GM12878 (cell line): ENCODE measurements around the gene SLU7. TPM values are rescaled to one million over a fixed set of nuclear protein-coding genes. Genes with fewer than 3 reads are reported as not detected.

Experiments used
- ATAC-seq: fragments of 200-7000 bp; cut with Tn5 transposase; 3 replicates; pipeline ENCODE4 v1.9.1; 2020; ENCODE audit warnings: mild to moderate bottlenecking, moderate library complexity
- BruUV-seq: library from RNA; stranded (reverse); fragments of 400-500 nt; replicated peaks from 2 replicates; lab custom pipeline; 2021; lab: Mats Ljungman, UMichigan
- CTCF ChIA-PET: fragments of 300-600 bp; sonication (Branson Sonifier 250); formaldehyde crosslinking; extraction: SDS; loops from one replicate; lab custom pipeline; 2021; ENCODE audit warnings: inconsistent platforms; lab: Yijun Ruan, JAX
- POLR2A ChIA-PET: fragments of 350-600 bp; formaldehyde crosslinking; extraction: SDS; loops from one replicate; lab custom pipeline; 2021; ENCODE audit warnings: inconsistent platforms; lab: Charles Lee
- RAD21 ChIA-PET: fragments of 300-600 bp; sonication (Branson Sonifier 250); formaldehyde crosslinking; loops from one replicate; lab custom pipeline; 2023; ENCODE audit warnings: antibody characterized with exemption; ENCODE audit not compliant: unreplicated experiment; lab: Charles Lee
- SMC1A ChIA-PET: fragments of 300-600 bp; sonication (Branson Sonifier 250); formaldehyde crosslinking; loops from one replicate; lab custom pipeline; 2023; ENCODE audit not compliant: unreplicated experiment, uncharacterized antibody; lab: Charles Lee
- DNase-seq: peaks from one replicate; pipeline ENCODE4 v3.0.0-alpha.2; 2011; ENCODE audit warnings: low read depth, low spot score
- FAIRE-seq: peaks from 3 replicates; lab custom pipeline; 2011; peaks lifted over from hg19 to GRCh38; lab: Jason Lieb, UNC
- H2AFZ ChIP-seq: 2 replicates; pipeline ENCODE4 v1.6.0; 2011; ENCODE audit warnings: low read depth, low read length, control low read depth; ENCODE audit not compliant: control insufficient read depth
- H3K27ac ChIP-seq: 2 replicates; pipeline ENCODE4 v1.5.1; 2011; ENCODE audit warnings: control low read depth; ENCODE audit not compliant: control insufficient read depth, insufficient read depth
- H3K27me3 ChIP-seq, 2 experiments: replicated peaks in 1 of 2; 2 replicates each; pipeline versions ENCODE4 v1.6.0 to v1.6.1; 2011; ENCODE audit warnings: low read length in 1 of 2; ENCODE audit not compliant: control insufficient read depth in 2 of 2, insufficient read depth in 2 of 2
- H3K36me3 ChIP-seq, 2 experiments: 2 replicates each; pipeline ENCODE4 v1.5.1; 2011; ENCODE audit warnings: low read length in 1 of 2; ENCODE audit not compliant: control insufficient read depth in 2 of 2, insufficient read depth in 2 of 2
- H3K4me1 ChIP-seq: 2 replicates; pipeline ENCODE4 v1.6.1; 2011; ENCODE audit warnings: mild to moderate bottlenecking, low read length, moderate library complexity, mixed read lengths; ENCODE audit not compliant: control insufficient read depth, insufficient read depth
- H3K4me2 ChIP-seq: 2 replicates; pipeline ENCODE4 v1.6.0; 2011; ENCODE audit warnings: control low read depth; ENCODE audit not compliant: control insufficient read depth, insufficient read depth
- H3K4me3 ChIP-seq: fragments of 200-600 bp; sonication (generic); 2 replicates; pipeline ENCODE4 v1.5.1; 2016
- H3K79me2 ChIP-seq: 2 replicates; pipeline ENCODE4 v1.6.0; 2011; ENCODE audit warnings: low read length; ENCODE audit not compliant: control insufficient read depth, insufficient read depth
- H3K9ac ChIP-seq: 2 replicates; pipeline ENCODE4 v1.8.0; 2011; ENCODE audit warnings: low read length, control low read depth, mixed read lengths; ENCODE audit not compliant: control insufficient read depth, insufficient read depth
- H3K9me3 ChIP-seq: replicated peaks from 3 replicates; pipeline ENCODE4 v1.5.1; 2011; ENCODE audit warnings: mild to moderate bottlenecking, low read length; ENCODE audit not compliant: control insufficient read depth, insufficient read depth
- H4K20me1 ChIP-seq: 2 replicates; pipeline ENCODE4 v1.6.0; 2011; ENCODE audit not compliant: control insufficient read depth, insufficient read depth
- BHLHE40 ChIP-seq, 2 experiments: fragments of 450-650 bp in 1 of 2; IDR thresholded peaks; 2 replicates each; pipeline ENCODE4 v1.6.1; 2011 to 2017; ENCODE audit warnings: low read depth in 2 of 2, borderline replicate concordance in 1 of 2, improper control_type of control experiment in 1 of 2, low read length in 1 of 2, mild to moderate bottlenecking in 1 of 2
- BRCA1 ChIP-seq: IDR thresholded peaks from 2 replicates; pipeline ENCODE4 v1.6.1; 2011; ENCODE audit warnings: low read depth, low read length, improper control_type of control experiment
- CBX3 ChIP-seq: fragments of 200-600 bp; sonication (generic); IDR thresholded peaks from 2 replicates; pipeline ENCODE4 v1.6.1; 2016; ENCODE audit warnings: low read depth, borderline replicate concordance
- GABPA ChIP-seq: IDR thresholded peaks from 2 replicates; pipeline ENCODE4 v1.6.1; 2014; ENCODE audit warnings: antibody characterized with exemption, low read depth, mild to moderate bottlenecking, inconsistent platforms
- MEF2A ChIP-seq: IDR thresholded peaks from 2 replicates; pipeline ENCODE4 v1.6.1; 2011; ENCODE audit warnings: low read depth, mild to moderate bottlenecking, low read length, moderate library complexity; ENCODE audit not compliant: insufficient read depth
- MXI1 ChIP-seq: fragments of 150-350 bp; IDR thresholded peaks from 2 replicates; pipeline ENCODE4 v1.6.1; 2011; ENCODE audit warnings: low read depth, mild to moderate bottlenecking, inconsistent platforms, low read length, improper control_type of control experiment
- MYB ChIP-seq: fragments of 150-350 bp; IDR thresholded peaks from 2 replicates; pipeline ENCODE4 v1.6.1; 2014; ENCODE audit warnings: mild to moderate bottlenecking, low read depth, low read length, borderline replicate concordance
- NFYB ChIP-seq: IDR thresholded peaks from 2 replicates; pipeline ENCODE4 v1.6.1; 2011; ENCODE audit warnings: low read depth, mild to moderate bottlenecking, low read length, improper control_type of control experiment, moderate library complexity; ENCODE audit not compliant: insufficient read depth
- POLR2A ChIP-seq: IDR thresholded peaks from 2 replicates; pipeline ENCODE4 v1.6.1; 2011; ENCODE audit warnings: low read depth, mild to moderate bottlenecking, low read length
- SMAD5 ChIP-seq: IDR thresholded peaks from 2 replicates; pipeline ENCODE4 v1.6.1; 2016; ENCODE audit warnings: antibody characterized with exemption, low read depth
- SPI1 ChIP-seq: IDR thresholded peaks from 2 replicates; pipeline ENCODE4 v1.6.1; 2011; ENCODE audit warnings: low read depth, mild to moderate bottlenecking, low read length, moderate library complexity, borderline replicate concordance; ENCODE audit not compliant: insufficient read depth
- TBL1XR1 ChIP-seq: IDR thresholded peaks from 2 replicates; pipeline ENCODE4 v1.6.1; 2012; ENCODE audit warnings: low read depth, low read length, improper control_type of control experiment
- WGBS: methylation state at CpG from one replicate; pipeline ENCODE4 v1.1.6; 2016; ENCODE audit warnings: low lambda C conversion rate; ENCODE audit not compliant: insufficient replicate concordance, insufficient coverage; ENCODE audit errors: missing lambda C conversion rate; 5-methylcytosine and 5-hydroxymethylcytosine counted together
- in situ Hi-C: fragments of 300-500 bp; cut with MboI; formaldehyde crosslinking; loops from 9 replicates; pipeline ENCODE4 v1.14.3; 2018; ENCODE audit warnings: mixed read lengths
- intact Hi-C: fragments of 100-400 bp; cut with micrococcal nuclease; formaldehyde crosslinking; loops from one replicate; pipeline ENCODE4 v1.14.2; 2022; ENCODE audit not compliant: unreplicated experiment
- polyA plus RNA-seq, 11 experiments: library from polyadenylated mRNA; depleted of rRNA in 4 of 11; unstranded in 6 of 11; stranded (reverse) in 5 of 11; fragments of >200 nt; fragmentation: Nextera tagmentation in 4 of 11; fragmentation: Illumina TruSeq in 1 of 11; extraction: Ambion mirVana in 4 of 11; extraction: Trizol in 1 of 11; gene quantifications; 1 replicate in 1 of 11; 2 replicates in 10 of 11; pipeline versions ENCODE4 v1.2.1 to v1.2.3, GENCODE V29; 2011 to 2016; ENCODE audit warnings: inconsistent platforms in 2 of 11, missing spikeins in 2 of 11, low read depth in 1 of 11
- total RNA-seq, 4 experiments: library from RNA; depleted of rRNA in 3 of 4; stranded (reverse); fragments of >200 nt in 3 of 4; fragmentation: Illumina TruSeq in 1 of 4; extraction: Trizol in 1 of 4; gene quantifications; 2 replicates each; pipeline versions ENCODE4 v1.2.1 to v1.2.3, GENCODE V29; 2013 to 2021
- TF ChIP-seq, protein P1 (sequence below): IDR thresholded peaks from 2 replicates; pipeline ENCODE4 v1.6.1; 2012; ENCODE audit warnings: low read length, inconsistent platforms
- TF ChIP-seq, protein P2 (sequence below): fragments of 450-650 bp; IDR thresholded peaks from 2 replicates; pipeline ENCODE4 v1.6.1; 2017; ENCODE audit warnings: borderline replicate concordance
- TF ChIP-seq, protein P3 (sequence below): fragments of 450-650 bp; IDR thresholded peaks from 2 replicates; pipeline ENCODE4 v1.6.1; 2017; ENCODE audit warnings: low read depth, mild to moderate bottlenecking, moderate library complexity
- TF ChIP-seq, protein P4 (sequence below): IDR thresholded peaks from 2 replicates; pipeline ENCODE4 v1.6.1; 2012; ENCODE audit warnings: low read depth, low read length, improper control_type of control experiment

Gene SLU7
- total and polyA plus RNA-seq, 10 of the 15 experiments (the other 5 are each of a cell fraction or from before 2014, with no cell fraction given), result 32.7 to 55.2 (median 46.6) TPM

DNA sequence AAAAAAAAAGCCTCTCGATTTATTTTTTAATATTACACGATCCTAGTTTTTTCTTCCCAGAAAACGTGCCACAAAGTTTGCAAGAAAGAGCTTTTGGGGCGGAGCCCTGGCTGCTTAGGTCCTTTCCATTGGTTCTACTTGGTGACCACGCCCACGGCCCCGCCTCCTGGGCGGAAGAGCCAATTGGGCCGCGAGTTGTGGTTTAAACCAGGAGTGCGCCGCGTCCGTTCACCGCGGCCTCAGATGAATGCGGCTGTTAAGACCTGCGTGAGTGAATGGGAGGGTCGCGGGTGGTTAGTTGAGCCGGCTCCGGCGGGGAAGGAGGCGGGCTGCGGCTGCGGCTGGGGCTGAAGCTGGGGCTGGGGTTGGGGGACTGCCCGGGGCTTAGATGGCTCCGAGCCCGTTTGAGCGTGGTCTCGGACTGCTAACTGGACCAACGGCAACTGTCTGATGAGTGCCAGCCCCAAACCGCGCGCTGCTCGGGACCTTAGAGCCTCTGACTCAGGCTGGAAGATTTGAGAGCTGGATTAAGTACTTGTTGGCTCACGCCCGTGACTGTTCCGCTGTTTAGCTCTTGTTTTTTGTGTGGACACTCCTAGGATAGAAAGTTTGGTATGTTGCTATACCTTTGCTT is 2.9 kb upstream of the SLU7 start, which contains the start of gene PTTG1:
PTTG1 (plus strand) TSS at position 231 of the 634 bp plus-strand sequence. CDS start 458 bp downstream, outside the sequence.
- ChIA-PET POLR2A (interaction anchor here (0.6 to 5.3 kb wide), 18 partner anchors 10 to 1148 kb away, joined by 3 to 50 read pairs (median 4); partner anchors contain the start of genes FAM200C and PWWP2A), CTCF (interaction anchor here (0.6 to 8.9 kb wide), 10 partner anchors 11 to 85 kb away, joined by 3 to 133 read pairs (median 4); no protein-coding TSS in a partner anchor), SMC1A (interaction anchor here (1.0 to 8.9 kb wide), 11 partner anchors 9 to 86 kb away, joined by 3 to 135 read pairs (median 4); no protein-coding TSS in a partner anchor), RAD21 (interaction anchor here (0.8 to 8.6 kb wide), 10 partner anchors 11 to 85 kb away, joined by 3 to 109 read pairs (median 6); partner anchors contain the start of gene FAM200C)
- H3K27me3 ChIP-seq, result no peaks in the 10 kb centered on the region
- TSS peak; percentile 57 for BruUV-seq
- FAIRE-seq (peak; percentile 89), ATAC-seq (peak; percentile 81), DNase-seq (peak; percentile 80)
- intact Hi-C loops, result no loop called here
- H3K4me1 ChIP-seq, result peaks cover 18% of the 10 kb centered on the region
- peaks cover 66% of the 10 kb centered on the region for H3K79me2 ChIP-seq
- 1% methylated on average over 39 of the region's 39 CpGs for whole genome bisulfite sequencing
- peak within 1 kb of the TSS; percentile 91 for H3K4me2 ChIP-seq
- peak within 1 kb of the TSS; percentile 76 for H3K9ac ChIP-seq
- H3K4me3 ChIP-seq, result peak within 1 kb of the TSS; percentile 74
- H3K9me3 ChIP-seq, result no peaks in the 10 kb centered on the region
- H2AFZ ChIP-seq, result peak within 1 kb of the TSS; percentile 41
- in situ Hi-C loops, result no loop called here
- H3K36me3 ChIP-seq, result peaks cover 0 to 1% of the 10 kb centered on the region in 2 experiments; a peak in 1 of 4 replicates
- H3K27ac ChIP-seq, result peak within 1 kb of the TSS; percentile 70
- no peaks in the 10 kb centered on the region for H4K20me1 ChIP-seq
- TF ChIP-seq GABPA (no peak), SMAD5 (peak; percentile 27; the same call in 1 of the 2 replicates), CBX3 (no peak), NFYB (peak; percentile 27; the same call in 1 of the 2 replicates), BHLHE40 (IDR thresholded peaks at IDR 0.05; ENCODE audit: borderline replicate concordance in 1 of 2, low read depth in 2 of 2, low read length in 1 of 2) (peak in 1 of 2 experiments; percentile 60; a peak in 2 of 4 replicates), MYB (no peak), BRCA1 (no peak), SPI1 (no peak), MEF2A (0 out of 2 replicates have a peak, but pooled peaks have one; percentile 21), POLR2A (peak; percentile 90), TBL1XR1 (no peak), MXI1 (peak; percentile 59)
- TF ChIP-seq, protein P1, sequence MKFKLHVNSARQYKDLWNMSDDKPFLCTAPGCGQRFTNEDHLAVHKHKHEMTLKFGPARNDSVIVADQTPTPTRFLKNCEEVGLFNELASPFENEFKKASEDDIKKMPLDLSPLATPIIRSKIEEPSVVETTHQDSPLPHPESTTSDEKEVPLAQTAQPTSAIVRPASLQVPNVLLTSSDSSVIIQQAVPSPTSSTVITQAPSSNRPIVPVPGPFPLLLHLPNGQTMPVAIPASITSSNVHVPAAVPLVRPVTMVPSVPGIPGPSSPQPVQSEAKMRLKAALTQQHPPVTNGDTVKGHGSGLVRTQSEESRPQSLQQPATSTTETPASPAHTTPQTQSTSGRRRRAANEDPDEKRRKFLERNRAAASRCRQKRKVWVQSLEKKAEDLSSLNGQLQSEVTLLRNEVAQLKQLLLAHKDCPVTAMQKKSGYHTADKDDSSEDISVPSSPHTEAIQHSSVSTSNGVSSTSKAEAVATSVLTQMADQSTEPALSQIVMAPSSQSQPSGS, result no peak
- TF ChIP-seq, protein P2, sequence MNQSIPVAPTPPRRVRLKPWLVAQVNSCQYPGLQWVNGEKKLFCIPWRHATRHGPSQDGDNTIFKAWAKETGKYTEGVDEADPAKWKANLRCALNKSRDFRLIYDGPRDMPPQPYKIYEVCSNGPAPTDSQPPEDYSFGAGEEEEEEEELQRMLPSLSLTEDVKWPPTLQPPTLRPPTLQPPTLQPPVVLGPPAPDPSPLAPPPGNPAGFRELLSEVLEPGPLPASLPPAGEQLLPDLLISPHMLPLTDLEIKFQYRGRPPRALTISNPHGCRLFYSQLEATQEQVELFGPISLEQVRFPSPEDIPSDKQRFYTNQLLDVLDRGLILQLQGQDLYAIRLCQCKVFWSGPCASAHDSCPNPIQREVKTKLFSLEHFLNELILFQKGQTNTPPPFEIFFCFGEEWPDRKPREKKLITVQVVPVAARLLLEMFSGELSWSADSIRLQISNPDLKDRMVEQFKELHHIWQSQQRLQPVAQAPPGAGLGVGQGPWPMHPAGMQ, result peak; percentile 12; the same call in 1 of the 2 replicates
- TF ChIP-seq, protein P3, sequence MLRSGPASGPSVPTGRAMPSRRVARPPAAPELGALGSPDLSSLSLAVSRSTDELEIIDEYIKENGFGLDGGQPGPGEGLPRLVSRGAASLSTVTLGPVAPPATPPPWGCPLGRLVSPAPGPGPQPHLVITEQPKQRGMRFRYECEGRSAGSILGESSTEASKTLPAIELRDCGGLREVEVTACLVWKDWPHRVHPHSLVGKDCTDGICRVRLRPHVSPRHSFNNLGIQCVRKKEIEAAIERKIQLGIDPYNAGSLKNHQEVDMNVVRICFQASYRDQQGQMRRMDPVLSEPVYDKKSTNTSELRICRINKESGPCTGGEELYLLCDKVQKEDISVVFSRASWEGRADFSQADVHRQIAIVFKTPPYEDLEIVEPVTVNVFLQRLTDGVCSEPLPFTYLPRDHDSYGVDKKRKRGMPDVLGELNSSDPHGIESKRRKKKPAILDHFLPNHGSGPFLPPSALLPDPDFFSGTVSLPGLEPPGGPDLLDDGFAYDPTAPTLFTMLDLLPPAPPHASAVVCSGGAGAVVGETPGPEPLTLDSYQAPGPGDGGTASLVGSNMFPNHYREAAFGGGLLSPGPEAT, result peak; percentile 31; the same call in 1 of the 2 replicates
- TF ChIP-seq, protein P4, sequence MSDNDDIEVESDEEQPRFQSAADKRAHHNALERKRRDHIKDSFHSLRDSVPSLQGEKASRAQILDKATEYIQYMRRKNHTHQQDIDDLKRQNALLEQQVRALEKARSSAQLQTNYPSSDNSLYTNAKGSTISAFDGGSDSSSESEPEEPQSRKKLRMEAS, result no peak
